ENCODE measurements around the gene CCT3. TPM values are rescaled to one million over a fixed set of nuclear protein-coding genes. Genes with fewer than 3 reads are reported as not detected.

CCT3 gene
- total and polyA plus RNA-seq, 2 experiments from 2014 or later = 405 to 618 TPM

GRCh38 chr1:156281693-156282478 is 56.2 kb downstream of the CCT3 start:
- TF ChIP-seq CTCF (conservative IDR thresholded peaks at IDR 0.05; ENCODE audit: low read depth in 2 of 2) = no peak
- no peak for TF ChIP-seq JUNB (IDR thresholded peaks at IDR 0.05; ENCODE audit: unreplicated experiment)
- TF ChIP-seq STAT1 (IDR thresholded peaks at IDR 0.05; ENCODE audit: unreplicated experiment) = no peak
- no peak for TF ChIP-seq NANOG (IDR thresholded peaks at IDR 0.05; ENCODE audit: borderline replicate concordance)
- no peak for TF ChIP-seq ETS1 (IDR thresholded peaks at IDR 0.05)
- peaks cover 20% of the 10 kb centered on the region for H3K36me3 Mint-ChIP-seq (ENCODE audit: low read depth)
- H3K27me3 ChIP-seq (ENCODE audit: insufficient read depth) = no peaks in the 10 kb centered on the region
- peaks cover 16% of the 10 kb centered on the region for H3K27me3 Mint-ChIP-seq (ENCODE audit: insufficient read depth, low read depth, poor library complexity)
- peak overlapping the region; percentile 98 for H3K4me3 Mint-ChIP-seq
- peaks cover 25% of the 10 kb centered on the region; the same call in 1 of the 2 replicates for H3F3A ChIP-seq (replicated peaks; ENCODE audit: low read depth)
- H3K4me1 Mint-ChIP-seq = peaks cover 19% of the 10 kb centered on the region
- no peaks in the 10 kb centered on the region for H3K9me2 ChIP-seq (ENCODE audit: insufficient read depth)
- peak overlapping the region; percentile 97 for H3K27ac Mint-ChIP-seq
- H3K4me2 ChIP-seq = peak overlapping the region; percentile 96
- DNase-seq (ENCODE audit: low spot score) (peak; percentile 18), ATAC-seq (peak; percentile 43)
- peak overlapping the region; percentile 83 for H3K4me3 ChIP-seq
- peak overlapping the region; percentile 92 for H3K27ac ChIP-seq (ENCODE audit: low read depth)
- peaks cover 16% of the 10 kb centered on the region for H3K4me1 ChIP-seq (ENCODE audit: insufficient read depth)
- H3K9me3 Mint-ChIP-seq = no peaks in the 10 kb centered on the region
- H3K79me2 ChIP-seq (replicated peaks; ENCODE audit: insufficient read depth) = peaks cover 45% of the 10 kb centered on the region
- H2AFZ ChIP-seq = no peak overlapping the region
- H4K20me1 ChIP-seq (replicated peaks; ENCODE audit: insufficient read depth) = peaks cover 41% of the 10 kb centered on the region
- peaks cover 26% of the 10 kb centered on the region for H3K36me3 ChIP-seq (ENCODE audit: insufficient read depth)

DNA sequence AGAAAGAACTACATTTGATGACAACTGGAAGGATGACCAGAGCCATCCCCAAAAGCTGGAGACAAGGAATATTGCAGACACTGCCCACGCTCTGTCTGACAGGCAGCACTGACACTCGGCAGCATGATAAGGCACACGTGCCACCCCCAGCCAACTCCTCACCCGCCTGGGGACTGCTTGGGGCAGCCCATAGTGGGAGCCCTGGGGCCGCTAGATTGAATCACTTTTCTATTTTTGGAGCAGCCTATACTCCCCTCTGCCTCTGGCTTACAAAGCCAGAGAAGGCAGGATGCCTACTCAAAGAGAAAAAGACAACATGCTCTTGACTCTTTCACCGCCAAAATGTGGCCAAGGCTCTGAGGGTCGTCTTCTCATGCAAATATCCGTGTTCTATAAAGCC is 56.8 kb downstream of the CCT3 start:
- peaks cover 19% of the 10 kb centered on the region for H3K4me1 Mint-ChIP-seq
- DNase-seq (ENCODE audit: low spot score) = no peak
- peaks cover 26% of the 10 kb centered on the region; the same call in 1 of the 2 replicates for H3F3A ChIP-seq (replicated peaks; ENCODE audit: low read depth)
- H3K27me3 ChIP-seq (ENCODE audit: insufficient read depth) = no peaks in the 10 kb centered on the region
- peaks cover 26% of the 10 kb centered on the region for H3K36me3 Mint-ChIP-seq (ENCODE audit: low read depth)
- H3K27ac ChIP-seq (ENCODE audit: low read depth) = peak overlapping the region; percentile 92; the same call in 1 of the 2 replicates
- peaks cover 45% of the 10 kb centered on the region for H3K79me2 ChIP-seq (replicated peaks; ENCODE audit: insufficient read depth)
- H3K4me3 ChIP-seq = peak overlapping the region; percentile 83
- H3K36me3 ChIP-seq (ENCODE audit: insufficient read depth) = peaks cover 32% of the 10 kb centered on the region
- H3K4me2 ChIP-seq = peak overlapping the region; percentile 96
- H3K4me1 ChIP-seq (ENCODE audit: insufficient read depth) = peaks cover 16% of the 10 kb centered on the region
- peak overlapping the region; percentile 98 for H3K4me3 Mint-ChIP-seq
- no peaks in the 10 kb centered on the region for H3K9me2 ChIP-seq (ENCODE audit: insufficient read depth)
- ATAC-seq = no peak
- H3K27ac Mint-ChIP-seq = peak overlapping the region; percentile 97
- H3K9me3 Mint-ChIP-seq = no peaks in the 10 kb centered on the region
- H4K20me1 ChIP-seq (replicated peaks; ENCODE audit: insufficient read depth) = peaks cover 41% of the 10 kb centered on the region
- H3K27me3 Mint-ChIP-seq (ENCODE audit: insufficient read depth, low read depth, poor library complexity) = peaks cover 15% of the 10 kb centered on the region
- no peak overlapping the region for H2AFZ ChIP-seq
- TF ChIP-seq CTCF (conservative IDR thresholded peaks at IDR 0.05; ENCODE audit: low read depth in 2 of 2) = no peak
- TF ChIP-seq, protein P1, sequence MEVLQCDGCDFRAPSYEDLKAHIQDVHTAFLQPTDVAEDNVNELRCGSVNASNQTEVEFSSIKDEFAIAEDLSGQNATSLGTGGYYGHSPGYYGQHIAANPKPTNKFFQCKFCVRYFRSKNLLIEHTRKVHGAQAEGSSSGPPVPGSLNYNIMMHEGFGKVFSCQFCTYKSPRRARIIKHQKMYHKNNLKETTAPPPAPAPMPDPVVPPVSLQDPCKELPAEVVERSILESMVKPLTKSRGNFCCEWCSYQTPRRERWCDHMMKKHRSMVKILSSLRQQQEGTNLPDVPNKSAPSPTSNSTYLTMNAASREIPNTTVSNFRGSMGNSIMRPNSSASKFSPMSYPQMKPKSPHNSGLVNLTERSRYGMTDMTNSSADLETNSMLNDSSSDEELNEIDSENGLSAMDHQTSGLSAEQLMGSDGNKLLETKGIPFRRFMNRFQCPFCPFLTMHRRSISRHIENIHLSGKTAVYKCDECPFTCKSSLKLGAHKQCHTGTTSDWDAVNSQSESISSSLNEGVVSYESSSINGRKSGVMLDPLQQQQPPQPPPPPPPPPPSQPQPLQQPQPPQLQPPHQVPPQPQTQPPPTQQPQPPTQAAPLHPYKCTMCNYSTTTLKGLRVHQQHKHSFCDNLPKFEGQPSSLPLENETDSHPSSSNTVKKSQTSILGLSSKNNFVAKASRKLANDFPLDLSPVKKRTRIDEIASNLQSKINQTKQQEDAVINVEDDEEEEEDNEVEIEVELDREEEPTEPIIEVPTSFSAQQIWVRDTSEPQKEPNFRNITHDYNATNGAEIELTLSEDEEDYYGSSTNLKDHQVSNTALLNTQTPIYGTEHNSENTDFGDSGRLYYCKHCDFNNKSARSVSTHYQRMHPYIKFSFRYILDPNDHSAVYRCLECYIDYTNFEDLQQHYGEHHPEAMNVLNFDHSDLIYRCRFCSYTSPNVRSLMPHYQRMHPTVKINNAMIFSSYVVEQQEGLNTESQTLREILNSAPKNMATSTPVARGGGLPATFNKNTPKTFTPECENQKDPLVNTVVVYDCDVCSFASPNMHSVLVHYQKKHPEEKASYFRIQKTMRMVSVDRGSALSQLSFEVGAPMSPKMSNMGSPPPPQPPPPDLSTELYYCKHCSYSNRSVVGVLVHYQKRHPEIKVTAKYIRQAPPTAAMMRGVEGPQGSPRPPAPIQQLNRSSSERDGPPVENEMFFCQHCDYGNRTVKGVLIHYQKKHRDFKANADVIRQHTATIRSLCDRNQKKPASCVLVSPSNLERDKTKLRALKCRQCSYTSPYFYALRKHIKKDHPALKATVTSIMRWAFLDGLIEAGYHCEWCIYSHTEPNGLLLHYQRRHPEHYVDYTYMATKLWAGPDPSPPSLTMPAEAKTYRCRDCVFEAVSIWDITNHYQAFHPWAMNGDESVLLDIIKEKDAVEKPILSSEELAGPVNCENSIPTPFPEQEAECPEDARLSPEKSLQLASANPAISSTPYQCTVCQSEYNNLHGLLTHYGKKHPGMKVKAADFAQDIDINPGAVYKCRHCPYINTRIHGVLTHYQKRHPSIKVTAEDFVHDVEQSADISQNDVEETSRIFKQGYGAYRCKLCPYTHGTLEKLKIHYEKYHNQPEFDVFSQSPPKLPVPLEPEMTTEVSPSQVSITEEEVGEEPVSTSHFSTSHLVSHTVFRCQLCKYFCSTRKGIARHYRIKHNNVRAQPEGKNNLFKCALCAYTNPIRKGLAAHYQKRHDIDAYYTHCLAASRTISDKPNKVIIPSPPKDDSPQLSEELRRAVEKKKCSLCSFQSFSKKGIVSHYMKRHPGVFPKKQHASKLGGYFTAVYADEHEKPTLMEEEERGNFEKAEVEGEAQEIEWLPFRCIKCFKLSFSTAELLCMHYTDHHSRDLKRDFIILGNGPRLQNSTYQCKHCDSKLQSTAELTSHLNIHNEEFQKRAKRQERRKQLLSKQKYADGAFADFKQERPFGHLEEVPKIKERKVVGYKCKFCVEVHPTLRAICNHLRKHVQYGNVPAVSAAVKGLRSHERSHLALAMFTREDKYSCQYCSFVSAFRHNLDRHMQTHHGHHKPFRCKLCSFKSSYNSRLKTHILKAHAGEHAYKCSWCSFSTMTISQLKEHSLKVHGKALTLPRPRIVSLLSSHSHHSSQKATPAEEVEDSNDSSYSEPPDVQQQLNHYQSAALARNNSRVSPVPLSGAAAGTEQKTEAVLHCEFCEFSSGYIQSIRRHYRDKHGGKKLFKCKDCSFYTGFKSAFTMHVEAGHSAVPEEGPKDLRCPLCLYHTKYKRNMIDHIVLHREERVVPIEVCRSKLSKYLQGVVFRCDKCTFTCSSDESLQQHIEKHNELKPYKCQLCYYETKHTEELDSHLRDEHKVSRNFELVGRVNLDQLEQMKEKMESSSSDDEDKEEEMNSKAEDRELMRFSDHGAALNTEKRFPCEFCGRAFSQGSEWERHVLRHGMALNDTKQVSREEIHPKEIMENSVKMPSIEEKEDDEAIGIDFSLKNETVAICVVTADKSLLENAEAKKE (CRISPR knock-in tag; IDR thresholded peaks at IDR 0.05) = no peak
- TF ChIP-seq NANOG (IDR thresholded peaks at IDR 0.05; ENCODE audit: borderline replicate concordance) = no peak
- no peak for TF ChIP-seq EZH2 (IDR thresholded peaks at IDR 0.05; ENCODE audit: low read depth, unreplicated experiment)

Data from GM23338 (cell line).